GM21447 (cell line): ENCODE data around the gene GDPD5.

Source experiments
- ATAC-seq: cut with Tn5 transposase; IDR thresholded peaks from one replicate; pipeline ENCODE4 v1.9.1; 2021; ENCODE audit not compliant: unreplicated experiment

GDPD5 gene, protein sequence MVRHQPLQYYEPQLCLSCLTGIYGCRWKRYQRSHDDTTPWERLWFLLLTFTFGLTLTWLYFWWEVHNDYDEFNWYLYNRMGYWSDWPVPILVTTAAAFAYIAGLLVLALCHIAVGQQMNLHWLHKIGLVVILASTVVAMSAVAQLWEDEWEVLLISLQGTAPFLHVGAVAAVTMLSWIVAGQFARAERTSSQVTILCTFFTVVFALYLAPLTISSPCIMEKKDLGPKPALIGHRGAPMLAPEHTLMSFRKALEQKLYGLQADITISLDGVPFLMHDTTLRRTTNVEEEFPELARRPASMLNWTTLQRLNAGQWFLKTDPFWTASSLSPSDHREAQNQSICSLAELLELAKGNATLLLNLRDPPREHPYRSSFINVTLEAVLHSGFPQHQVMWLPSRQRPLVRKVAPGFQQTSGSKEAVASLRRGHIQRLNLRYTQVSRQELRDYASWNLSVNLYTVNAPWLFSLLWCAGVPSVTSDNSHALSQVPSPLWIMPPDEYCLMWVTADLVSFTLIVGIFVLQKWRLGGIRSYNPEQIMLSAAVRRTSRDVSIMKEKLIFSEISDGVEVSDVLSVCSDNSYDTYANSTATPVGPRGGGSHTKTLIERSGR

DNA sequence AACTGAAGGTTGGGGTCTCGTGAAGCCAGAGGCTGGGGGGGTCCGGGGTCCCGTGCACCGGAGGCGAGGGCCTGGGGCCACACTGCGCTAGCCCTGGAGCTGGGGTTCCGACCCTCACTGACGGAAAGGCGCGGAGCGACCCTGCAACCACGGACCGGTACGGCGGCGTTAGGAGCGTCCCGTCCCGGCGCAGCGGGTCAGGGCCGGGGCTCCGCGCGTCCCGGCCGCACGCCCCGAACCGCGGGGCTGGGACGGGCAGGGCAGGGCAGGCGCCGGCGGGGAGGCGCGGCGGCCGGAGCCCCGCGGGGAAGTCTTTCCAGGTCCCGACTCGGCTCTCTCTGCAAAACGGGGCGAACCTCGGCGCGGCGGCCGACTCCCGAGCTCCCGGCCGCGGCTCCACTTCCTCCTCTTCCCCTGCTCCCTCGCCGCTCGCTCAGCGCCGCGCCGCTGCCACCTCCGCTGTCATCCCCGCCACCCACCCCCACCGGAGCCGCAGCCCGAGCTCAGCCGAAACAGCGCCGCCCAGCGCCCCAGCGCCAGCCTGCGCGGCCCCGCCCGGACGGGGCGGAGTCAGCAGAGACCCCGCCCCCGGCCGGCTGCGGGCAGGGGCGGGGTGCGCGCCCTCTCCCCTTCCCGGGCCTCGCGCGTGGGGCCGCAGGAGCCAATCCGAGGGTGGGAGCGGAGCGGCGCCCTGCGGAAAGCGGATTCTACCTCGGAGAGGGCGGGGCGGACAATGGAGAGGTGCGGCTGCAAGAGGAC lies at the start of gene GDPD5:
TSS of gene GDPD5 (minus strand) at position 509 of the 759 bp plus-strand sequence. CDS start 48,206 bp downstream, outside the sequence.
- ATAC-seq: peak; percentile 62

DNA sequence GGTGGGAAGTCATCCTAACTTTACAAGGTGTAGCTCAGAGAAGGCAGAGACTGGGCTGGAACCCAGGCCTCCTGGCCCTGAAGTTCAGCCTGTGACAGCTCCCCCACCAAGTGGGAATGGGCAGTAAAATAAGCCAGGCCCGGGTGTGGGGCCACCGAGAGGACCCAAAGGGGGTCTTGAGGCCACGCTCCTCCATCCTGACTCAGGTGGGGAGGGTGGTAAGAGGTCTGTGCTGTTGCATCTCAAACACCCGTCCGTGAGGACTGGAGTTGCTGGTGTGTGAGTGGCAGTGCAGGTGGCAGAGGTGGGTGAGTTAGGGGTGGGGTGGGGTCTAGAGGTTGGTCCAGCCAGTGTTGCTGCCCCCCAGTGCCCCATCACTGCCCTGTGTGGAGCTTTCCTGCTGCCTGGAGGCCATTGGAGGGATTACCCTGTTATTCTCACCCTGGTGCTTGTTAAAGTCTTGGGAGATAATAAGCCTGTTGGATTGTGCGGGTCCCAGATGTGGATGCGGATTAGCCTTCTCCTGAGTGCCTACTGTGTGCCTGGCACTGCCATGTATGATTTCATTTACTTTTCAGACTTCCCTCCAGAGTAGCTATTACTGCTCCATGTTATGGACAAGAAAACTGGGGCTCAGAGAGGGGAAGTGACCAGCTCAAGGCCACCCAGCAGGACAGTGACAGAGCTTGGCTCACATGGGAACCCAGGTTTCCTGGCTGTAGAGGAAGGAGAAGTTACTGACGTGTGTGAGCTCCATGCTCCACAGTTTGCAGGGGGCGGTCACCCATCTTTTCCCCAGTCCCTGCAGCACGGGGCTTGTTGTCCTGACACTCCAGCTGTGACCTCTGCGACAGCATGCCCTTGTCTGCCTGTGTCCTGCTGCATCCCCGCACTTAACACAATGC lies 49.2 kb upstream of the GDPD5 start:
- no peak for ATAC-seq

DNA sequence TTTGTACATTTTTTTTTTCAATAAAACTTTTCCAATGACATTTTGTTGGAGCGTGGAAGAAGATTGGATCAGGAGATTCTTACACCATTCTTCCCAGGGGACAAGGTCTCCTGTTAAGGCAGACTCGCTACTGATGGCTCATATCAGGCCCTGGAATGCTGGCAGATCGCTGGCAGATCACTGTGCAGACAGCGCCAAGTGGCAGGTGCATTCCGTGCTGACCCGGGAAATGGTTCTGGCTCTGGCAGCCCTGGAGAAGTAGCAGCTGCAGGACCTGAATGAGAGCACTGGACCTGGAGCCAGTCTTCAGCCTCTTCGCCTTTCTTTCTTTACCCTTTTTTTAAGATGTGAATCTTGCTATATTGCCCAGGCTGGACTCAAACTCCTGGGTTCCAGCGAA lies 47.0 kb upstream of the GDPD5 start:
- ATAC-seq: no peak

DNA sequence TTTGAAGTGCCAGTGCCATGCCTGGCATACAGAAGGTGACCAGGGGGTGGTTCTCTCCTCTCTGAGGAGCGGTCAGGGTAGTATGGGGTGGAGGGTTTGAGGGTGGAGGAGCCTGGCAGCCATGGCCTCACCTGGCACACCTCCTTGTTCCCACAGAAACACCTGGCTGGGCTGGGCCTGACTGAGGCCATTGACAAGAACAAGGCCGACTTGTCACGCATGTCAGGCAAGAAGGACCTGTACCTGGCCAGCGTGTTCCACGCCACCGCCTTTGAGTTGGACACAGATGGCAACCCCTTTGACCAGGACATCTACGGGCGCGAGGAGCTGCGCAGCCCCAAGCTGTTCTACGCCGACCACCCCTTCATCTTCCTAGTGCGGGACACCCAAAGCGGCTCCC lies 45.9 kb upstream of the GDPD5 start:
- no peak for ATAC-seq

DNA sequence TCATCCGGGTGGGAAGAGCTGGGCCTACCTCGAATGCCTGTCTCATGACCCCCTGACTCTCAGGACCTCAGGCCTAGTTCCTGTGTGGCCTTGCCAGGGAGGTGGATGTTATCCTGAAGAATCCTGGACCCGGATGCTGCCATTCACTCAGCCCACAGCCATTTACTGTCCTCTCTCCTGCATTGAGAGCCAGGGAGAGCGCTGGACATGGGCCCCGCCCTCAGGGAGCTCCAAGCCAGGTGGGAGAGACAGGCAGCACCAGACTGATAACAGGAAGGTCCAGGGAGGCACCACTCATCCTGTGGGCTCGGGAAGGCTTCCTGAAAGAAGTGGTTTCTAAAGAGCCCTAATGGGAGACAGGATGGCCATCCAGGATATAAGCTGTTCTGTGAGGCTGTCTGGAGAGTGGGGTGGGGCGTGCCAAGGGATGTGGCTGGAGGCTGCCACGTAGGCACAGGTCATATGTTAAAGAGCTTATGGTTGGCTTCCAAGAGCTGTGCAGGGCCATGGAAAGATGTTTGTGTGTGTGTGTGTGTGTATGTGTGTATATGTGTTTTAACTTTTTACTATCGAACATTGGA lies 44.9 kb upstream of the GDPD5 start:
- no peak for ATAC-seq

DNA sequence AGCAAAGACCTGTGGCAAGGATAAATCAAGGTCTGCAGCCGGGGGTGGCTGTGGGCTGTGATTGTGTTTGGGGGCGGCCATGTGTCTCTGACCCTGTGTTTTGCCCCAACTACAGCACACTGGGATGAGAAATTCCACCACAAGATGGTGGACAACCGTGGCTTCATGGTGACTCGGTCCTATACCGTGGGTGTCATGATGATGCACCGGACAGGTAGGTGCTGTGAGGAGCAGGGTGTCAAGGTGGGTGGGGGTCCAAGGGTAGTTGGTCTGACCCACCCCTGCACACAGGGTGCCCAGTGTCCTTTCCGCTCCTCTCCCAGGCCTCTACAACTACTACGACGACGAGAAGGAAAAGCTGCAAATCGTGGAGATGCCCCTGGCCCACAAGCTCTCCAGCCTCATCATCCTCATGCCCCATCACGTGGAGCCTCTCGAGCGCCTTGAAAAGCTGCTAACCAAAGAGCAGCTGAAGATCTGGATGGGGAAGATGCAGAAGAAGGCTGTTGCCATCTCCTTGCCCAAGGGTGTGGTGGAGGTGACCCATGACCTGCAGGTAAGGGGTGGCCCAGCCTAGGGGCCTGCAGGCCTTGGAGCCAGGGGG lies 43.0 kb upstream of the GDPD5 start:
- no peak for ATAC-seq

DNA sequence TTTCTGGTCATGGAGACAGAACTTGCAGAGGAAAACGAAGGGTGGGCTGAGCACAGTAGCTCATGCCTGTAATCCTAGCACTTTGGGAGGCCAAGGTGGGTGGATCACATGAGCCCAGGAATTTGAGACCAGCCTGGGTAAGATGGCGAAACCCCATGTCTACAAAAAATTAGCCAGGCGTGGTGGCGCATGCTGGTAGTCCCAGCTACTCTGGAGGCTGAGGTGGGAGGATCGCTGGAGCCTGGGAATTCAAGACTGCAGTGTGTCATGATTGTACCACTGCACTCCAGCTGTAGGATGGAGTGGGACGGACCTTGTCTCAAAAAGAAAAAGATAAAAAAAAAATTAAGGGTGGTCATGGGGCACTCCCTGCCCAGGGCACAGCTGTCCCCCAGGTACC lies 42.2 kb upstream of the GDPD5 start:
- ATAC-seq: no peak

DNA sequence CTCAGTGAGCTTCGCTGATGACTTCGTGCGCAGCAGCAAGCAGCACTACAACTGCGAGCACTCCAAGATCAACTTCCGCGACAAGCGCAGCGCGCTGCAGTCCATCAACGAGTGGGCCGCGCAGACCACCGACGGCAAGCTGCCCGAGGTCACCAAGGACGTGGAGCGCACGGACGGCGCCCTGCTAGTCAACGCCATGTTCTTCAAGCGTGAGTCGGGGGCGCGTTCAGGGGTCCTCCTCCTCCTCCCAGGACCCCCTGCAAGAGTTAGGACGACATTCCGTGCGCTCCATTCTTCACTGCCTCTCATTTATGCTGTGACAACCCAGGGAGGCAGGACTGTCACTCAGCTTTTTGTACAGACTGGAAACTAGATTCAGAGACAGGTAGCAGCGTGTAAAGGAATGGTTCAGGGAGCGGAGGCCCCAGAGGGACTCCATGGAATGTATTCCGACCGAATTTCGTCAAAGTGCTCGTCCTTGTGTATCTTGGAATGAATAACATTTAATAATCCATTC lies 41.1 kb upstream of the GDPD5 start:
- ATAC-seq: no peak

DNA sequence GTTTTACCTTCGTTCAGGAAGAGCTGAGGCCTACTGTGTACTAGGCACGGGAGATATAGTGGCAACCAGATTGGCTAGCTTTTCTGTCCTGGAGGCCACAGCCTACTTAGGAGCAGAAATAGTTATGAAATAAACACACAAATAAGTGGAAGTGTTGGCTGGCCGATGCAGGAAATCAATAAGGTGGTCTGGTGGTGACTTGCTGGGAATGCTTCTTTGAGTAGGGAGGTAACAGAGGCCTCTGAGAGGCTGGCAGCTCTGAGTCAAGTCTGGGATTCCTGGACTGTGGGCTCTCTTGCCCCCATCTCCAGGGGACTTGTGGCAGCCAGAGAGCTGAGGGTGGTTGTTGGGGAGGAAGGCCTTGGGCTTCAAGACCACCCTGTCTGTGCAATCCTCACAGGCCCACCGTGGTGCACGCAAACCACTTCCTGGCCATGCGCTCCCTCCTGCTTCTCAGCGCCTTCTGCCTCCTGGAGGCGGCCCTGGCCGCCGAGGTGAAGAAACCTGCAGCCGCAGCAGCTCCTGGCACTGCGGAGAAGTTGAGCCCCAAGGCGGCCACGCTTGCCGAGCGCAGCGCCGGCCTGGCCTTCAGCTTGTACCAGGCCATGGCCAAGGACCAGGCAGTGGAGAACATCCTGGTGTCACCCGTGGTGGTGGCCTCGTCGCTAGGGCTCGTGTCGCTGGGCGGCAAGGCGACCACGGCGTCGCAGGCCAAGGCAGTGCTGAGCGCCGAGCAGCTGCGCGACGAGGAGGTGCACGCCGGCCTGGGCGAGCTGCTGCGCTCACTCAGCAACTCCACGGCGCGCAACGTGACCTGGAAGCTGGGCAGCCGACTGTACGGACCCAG lies 40.4 kb upstream of the GDPD5 start:
- no peak for ATAC-seq

DNA sequence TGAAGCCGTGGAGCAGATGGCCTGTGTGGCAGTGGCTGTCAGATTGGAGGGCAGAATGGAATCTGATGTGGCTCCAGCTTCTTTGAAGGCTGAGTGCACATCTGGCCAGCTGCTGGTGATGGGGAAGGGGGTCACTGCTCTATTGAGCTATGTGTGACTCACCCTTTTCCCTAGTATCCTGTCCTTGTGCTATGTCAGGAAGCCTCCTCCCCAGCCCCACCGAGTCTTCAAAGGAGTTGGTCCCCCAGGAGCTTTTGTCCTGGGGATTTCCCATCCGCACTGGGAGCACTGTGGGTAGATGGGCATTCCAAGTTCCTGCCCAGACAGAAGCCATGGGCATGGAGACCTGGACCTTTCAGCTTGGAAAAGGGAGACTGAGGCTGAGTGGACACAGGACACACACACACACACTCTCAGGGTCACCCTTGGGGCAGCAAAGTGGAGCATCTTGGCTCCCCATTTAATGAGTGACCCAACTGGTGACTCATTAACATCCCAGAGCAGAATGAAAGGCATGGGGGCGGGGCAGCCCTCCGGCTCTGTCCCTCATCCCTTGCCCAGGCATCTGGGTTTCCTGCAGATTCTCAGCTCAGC lies 39.6 kb upstream of the GDPD5 start:
- no peak for ATAC-seq

DNA sequence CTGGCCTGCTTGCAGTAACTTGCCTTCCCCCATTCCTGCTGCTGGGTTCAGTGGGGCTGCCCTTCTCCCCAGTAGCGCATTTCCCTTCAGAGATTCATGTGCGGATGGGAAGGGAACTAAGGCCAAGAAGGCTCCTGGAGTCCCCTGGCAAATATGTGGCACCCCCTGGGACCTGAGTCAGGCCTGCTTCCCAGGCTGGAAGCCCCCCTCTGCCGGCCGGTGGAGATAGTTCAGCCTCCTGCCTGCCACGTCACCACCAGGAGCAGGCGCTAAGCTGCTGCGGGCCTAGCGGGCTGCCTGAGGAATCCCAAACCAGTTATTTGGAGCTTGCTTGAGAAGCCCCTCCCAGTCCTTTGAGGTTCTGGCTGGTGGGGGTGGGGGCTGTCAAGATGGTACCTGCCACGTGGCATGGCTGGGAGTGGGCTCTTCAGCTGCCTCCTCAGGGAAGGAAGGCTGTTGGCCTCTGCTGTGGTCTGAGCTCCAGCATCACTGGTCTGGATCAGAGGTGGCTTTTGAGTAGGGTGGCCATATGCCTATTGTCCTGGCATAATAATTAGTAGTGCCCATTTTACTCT lies 38.3 kb upstream of the GDPD5 start:
- no peak for ATAC-seq

DNA sequence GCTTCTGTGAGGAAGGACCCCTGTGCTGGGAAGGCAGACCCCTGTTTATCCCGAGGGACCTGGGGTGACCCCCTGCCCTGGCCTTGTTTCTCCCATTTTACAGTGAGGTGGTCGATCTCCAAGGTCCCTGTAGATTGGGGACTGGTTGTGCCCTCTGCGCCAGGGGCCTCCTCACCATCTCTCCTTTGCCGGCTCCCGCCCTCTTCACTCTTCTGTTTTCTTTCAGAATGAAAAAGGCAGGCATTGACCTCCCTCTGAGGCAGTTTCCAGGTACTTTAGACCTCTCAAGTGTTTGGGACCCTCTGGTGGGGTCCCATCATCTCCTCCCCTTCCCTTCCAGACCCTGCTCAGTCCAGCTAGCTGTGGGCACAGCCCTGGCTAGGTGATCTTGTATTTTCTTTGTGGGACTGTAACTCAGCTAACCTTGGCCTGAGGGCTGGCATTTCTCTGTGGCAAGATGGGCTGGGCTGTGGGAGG lies 37.8 kb upstream of the GDPD5 start:
- no peak for ATAC-seq

DNA sequence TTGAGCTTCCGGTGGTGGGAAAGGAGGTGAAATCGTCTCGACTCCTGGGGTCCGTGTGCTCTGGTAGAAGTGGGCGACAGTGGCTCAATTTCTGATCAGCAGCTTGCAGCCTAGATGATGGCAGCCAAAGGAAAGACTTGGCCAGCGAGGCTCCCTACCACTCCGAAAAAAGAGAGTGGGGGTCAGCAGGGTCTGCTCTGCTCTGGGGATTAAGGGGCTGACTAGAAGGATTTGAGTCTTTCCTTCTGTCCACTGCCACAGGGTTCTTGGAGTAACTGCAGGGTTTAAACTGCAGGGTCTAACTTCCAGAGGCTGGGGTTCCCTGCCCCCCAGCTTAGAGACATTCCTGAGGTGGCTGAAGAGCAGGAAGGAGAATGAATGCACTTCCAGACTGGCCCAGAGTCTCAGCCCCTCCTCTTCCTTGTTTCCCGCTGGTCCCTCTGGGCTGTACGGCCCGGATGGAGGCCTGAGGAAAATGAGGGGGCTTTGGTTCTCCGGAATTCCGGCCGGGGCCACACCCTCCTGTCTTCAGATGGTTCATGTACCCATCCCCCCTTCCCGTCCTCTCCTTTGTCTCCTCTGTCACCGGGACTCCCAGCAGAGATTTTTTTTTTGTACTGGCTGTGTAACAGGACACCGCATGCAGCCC lies 37.2 kb upstream of the GDPD5 start:
- ATAC-seq: no peak

DNA sequence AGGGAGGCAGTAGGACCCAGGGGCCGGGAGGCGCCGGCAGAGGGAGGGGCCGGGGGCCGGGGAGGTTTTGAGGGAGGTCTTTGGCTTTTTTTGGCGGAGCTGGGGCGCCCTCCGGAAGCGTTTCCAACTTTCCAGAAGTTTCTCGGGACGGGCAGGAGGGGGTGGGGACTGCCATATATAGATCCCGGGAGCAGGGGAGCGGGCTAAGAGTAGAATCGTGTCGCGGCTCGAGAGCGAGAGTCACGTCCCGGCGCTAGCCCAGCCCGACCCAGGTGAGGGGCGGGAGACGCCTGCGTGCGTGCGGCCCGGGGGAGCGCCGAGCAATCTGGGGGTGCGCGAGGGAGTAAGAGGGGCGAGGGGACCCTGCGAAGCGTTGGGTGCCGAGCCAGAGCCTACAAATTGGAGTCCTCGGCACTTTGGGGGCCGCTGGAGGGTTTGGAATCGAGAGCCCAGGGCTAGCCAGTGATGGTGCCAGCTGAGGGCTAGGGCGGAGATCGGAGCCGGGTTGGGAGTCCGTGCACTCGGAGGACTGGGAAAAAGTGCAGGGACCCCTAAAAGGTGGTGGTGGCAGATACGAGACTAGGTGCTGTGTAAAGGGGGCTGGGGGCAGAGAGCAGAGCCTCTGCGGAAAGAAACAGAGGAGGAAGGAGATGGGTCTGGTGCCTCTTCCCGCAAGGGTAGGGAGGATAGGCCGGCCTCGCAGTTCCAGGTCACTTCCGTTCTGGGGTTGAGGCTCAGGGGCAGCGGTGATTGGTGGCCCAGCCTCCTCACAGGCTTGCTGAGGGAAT lies 36.5 kb upstream of the GDPD5 start, which contains the start of gene SERPINH1:
TSS of gene SERPINH1 (plus strand) at position 206 of the 788 bp plus-strand sequence. CDS start 4,097 bp downstream, outside the sequence.
- peak; percentile 79 for ATAC-seq

DNA sequence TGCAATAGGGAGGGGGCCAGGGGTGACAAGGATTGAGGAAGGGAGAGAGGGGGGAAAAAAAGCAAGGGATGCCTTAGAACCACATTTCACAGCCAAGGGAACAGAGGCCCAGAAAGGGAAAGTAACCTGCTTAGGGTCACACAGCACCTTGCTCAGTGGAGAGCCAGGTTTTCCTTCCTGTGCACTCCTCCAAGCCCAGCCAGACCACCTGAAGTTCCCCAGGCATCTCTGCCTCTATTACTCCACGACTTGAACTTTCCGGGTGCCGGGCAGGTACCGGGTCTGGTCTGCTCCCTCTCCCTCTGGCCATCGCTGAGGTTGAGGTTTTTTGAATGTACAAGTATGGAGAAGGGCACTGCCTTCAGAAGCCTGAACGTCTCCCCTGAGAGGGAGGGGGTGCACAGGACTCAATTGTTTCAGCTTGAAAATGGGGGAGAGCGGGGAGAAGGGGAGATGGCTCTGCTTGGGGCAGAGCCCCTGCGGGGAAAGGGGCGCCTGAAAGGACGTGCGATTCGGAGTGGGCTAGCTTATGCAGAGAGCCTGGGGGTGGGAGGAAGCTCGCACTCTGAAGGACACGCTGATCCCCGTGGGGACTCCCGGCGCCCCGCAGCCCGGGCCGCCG lies 35.8 kb upstream of the GDPD5 start:
- no peak for ATAC-seq

DNA sequence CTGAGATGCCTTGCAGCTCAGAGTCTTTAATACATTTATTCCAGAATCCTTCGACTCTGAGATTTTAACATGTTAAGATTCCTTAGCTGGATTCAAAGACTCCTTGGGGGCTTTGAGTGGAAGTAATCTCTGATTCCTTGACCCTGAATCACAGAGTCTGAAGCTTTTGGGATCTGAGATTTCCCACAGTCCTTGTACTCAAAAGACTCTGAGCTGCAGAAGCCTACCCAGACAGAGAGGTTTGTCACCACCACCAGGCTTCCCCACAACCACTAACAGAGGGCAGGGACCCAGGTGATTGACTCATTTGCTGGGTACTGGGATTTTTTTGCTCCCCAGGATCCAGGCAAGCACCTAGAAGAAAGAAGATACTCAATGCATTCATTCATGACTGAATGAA lies 34.9 kb upstream of the GDPD5 start:
- no peak for ATAC-seq
